Stimulated activated CD8-positive, alpha-beta memory T cell treated with anti-CD3 and anti-CD28 coated beads, Interleukin-15, amount 100 ng/mL, for 48 hours (primary cell): ENCODE measurements around the gene BMPR1B.
"Not testable (repeated sequence)": the region's sequence is repeated elsewhere in the genome, so short reads cannot be mapped to it uniquely, and the experiment has no call there.

Experiments
- DNase-seq, 2 donors: peaks; one replicate each; pipeline ENCODE4 v3.0.0-alpha.2; 2020; ENCODE audit warnings: low read depth in 2 of 2

Gene BMPR1B

DNA sequence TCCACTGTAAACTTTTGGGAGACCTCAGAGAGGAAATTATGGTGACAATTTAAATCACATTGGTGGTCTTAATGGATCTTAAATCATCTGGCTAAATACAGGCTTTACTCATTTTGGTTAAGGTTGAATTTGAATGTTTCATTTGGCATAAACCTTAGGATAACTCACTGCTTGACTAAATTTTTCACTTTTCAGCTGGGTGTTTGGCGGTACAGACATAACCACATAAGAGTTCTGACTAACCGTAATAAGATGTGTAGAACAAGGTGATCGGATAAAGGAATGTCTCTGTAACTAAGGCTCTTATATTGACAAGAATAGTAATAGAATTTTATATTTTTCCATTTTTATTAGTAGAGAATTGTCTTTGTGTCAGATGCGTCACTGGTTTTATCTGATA is 281.0 kb downstream of the BMPR1B start:
- DNase-seq: no peak

DNA sequence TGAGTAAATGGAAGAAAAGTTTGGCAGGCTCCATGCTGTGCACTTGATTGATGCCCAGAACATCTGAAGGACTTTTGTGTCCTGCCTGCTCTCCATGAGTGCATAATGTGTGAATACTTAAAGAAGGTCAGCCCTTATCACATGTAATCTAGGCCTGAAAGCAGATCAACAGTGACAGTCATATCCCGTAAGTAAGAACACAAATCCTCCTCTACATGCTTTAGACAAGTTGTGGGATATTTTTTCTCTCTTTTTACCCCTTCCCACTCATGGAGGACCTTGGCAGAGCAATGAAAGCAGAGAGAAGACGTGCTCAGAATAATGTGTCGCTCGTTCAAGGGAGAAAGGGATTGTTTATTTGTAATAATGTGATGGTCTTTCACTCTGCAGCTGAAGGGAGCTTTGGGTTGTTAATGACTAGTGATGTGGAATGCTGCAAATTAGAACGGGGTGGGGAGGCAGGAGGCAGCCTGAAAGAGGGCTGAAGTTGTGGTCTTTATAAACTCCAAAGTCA is 286.6 kb downstream of the BMPR1B start:
- DNase-seq: no peak

DNA sequence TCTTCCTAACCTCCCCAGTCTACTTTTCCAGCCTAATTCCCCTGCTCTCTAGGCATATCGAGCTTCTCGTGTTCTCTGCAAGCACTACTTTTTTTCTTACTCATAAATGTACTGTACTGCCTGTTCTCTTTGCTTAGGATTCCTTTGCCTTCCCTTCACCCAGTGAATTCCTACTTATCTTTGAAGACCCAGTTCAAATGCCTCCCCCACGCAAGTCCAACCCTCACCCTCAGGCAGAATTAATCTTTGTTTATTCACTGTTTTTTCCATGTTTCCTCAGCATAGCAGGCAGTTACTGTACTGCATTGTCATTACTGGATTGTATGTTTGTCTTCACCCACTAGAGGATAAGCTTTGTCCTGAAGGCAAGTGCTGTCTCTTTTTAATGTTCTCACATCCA is 287.7 kb downstream of the BMPR1B start:
- DNase-seq: no peak

DNA sequence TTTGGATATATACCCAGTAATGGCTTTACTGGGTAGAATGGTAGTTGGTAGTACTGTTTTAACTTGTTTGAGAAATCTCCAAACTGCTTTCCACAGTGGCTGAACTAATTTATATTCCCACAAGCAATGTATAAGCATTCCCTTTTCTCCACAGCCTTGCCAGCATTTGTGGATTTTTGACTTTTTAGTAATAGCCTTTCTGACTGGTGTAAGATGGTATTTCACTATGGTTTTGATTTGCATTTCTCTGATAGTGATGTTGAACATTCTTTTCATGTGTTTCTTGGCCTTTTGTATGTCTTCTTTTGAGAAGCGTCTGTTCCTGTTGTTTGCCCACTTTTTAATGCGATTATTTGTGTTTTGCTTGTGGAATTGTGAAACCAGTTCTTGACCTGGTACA is 290.5 kb downstream of the BMPR1B start:
- no peak for DNase-seq

DNA sequence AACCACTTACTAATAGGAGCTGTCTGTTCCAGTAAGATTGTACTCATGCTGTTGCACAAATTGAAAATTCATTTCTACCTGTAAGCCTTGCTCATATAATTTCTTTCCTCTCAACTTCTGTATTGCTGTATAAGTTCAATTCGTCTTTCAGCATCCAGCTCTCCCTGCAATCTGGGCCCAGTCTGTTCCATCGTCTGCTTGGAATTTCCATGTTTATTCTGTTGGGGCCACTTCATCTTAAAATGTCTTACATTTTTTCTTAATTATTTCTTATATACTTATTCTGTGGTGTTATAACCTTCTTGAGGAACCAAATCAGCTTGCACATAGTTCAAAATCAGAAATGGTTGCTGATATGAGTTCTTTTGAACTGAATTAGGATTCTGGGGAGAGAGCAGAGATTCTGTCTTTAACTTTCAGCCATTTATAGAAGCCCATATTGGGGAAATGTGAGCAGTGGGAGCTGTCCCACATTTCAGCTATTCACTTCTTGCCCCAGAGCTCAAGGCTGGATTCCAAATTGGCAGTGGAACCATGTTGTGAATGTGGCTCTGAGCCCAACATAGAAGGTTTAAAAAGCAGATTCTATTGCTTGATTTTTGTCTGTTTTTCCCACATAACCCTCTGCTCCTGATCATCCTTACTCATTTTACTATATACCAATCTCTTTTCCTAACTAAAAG is 291.9 kb downstream of the BMPR1B start:
- no peak for DNase-seq

DNA sequence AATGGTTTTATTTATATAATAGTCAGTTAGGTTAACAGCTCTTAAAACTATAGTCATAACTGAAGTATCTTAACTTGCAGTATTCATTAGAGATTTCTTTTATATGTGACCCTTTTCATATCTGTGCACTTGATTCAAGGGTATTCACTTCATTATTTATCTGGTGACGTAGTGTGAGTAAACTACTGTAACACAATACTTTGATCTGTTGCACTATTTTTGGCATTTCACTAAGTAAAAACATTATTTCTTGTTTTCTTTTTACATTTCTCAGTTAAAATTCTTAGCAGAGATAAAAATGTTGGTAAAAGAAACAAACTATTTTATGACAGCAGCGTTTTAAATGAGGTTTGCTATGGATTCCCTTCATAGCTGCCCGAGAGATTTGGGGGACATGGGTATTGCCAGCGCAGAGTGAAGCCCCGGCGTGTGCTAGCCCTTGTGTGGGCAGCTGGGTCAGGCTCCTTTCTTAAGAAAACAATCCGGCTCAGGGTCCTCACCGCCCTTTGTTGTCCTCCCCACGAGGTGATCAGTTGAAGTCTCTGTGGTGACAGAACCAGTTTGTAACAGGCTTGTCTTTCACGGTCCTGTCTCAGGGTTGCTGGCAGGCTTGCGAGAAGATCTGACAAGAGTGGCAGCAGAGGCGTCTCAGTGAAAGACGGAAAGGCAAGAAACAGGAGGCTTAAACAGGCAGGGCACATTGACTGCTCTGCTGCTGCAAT is 293.4 kb downstream of the BMPR1B start:
- DNase-seq: no peak

DNA sequence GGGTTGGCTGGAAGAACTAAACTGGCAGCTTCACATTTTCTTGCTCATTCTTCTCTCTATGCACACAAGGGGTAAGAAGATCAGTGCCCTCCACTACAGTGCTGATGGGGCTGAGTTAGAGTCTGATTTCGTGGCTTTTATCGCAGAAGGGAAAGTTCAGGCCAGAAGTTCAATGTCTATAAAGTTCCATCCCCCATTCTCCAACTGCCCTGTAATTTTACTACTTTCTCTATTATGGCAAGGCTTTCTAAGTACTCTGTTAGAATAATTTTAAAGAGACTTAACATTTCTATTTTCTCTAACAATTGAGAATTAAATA is 293.9 kb downstream of the BMPR1B start:
- DNase-seq: no peak

DNA sequence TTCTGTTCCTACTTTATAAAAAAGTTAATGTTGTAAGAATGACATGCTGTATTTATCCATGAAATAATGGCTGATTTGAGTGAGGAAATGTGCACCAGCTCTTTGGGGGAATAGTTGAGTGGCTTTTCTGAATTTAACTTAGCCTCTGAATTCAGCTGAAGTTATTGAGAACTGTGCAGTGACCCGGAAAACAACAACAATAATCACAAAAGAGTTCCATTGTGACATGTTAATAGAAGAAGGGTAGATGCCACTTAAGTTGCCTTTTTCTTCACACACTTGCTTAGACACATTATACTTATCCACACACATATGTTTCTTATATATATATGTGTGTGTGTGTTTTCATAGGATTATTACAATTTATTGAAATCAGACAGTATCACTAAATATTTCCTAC is 301.2 kb downstream of the BMPR1B start:
- DNase-seq: no peak

DNA sequence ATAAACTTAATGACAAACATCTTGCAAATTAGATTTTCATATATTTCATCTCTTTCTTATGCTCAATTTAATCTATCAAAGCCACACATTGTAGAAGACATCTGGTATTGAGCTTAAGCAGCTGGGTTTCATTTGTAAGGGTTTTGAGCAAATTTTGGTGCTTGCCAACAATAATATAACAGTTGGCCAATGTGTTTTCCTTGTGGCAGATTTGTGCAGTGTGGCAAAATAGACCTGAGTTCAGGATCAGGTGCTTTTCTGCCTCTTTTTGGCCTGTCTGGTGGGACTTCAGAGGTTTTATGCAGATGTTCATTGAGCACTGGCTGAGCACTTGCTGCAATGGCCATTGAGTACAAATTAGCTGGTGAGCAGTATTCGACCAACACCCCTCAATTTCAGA is 301.9 kb downstream of the BMPR1B start:
- no peak for DNase-seq

DNA sequence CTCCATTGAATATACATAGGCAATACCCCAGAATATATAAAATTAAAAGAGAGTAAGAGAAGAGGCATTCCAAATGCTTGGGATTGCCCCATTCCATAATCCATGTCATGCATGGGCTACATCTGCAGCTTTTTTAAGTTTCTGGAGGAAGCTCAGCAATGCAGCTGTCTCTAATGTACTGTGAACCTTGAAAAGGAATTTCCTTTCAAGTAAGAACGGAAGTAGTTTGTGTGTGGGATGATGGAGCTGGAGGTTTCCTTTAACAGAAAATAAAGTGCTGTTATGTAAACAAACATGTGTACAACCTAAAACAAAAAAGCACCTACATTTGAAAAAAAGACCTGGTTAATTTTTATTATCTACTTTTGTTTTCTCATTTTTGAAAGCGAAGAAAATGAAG is 303.5 kb downstream of the BMPR1B start:
- no peak for DNase-seq

DNA sequence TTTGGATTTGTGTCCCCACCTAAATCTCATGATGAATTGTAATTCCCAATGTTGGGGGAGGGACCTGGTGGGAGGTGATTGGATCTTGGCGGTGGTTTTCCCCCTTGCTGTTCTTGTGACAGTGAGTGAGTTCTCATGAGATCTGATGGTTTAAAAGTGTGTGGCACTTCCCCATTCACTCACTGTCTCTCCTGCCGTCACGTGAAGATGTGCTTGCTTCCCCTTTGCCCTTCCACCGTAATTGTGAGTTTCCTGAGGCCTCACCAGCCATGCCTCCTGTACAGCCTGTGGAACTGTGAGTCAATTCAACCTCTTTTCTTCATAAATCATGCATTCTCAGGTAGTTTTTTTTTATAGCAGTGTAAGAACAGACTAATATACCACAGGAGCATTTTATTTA is 304.0 kb downstream of the BMPR1B start:
- not testable (repeated sequence) for DNase-seq

DNA sequence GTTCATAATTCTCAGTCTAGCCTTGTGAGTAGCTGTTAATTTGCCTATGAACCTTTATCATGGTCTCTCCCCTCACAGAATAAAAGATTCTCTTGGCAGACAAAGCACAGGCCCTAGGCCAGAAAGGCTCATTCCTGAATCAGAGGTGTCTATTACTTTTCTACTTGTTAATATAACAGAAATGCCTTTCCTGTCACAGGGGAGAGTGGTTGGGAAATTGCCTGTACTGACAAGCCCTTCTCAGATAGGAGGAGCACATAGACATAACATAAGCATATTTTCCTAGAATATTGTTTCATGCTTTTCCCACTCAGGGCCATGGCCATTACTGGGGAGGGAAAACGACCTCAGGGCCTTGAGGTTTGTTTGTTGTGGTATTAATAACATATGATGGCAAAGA is 308.3 kb downstream of the BMPR1B start:
- no peak for DNase-seq

DNA sequence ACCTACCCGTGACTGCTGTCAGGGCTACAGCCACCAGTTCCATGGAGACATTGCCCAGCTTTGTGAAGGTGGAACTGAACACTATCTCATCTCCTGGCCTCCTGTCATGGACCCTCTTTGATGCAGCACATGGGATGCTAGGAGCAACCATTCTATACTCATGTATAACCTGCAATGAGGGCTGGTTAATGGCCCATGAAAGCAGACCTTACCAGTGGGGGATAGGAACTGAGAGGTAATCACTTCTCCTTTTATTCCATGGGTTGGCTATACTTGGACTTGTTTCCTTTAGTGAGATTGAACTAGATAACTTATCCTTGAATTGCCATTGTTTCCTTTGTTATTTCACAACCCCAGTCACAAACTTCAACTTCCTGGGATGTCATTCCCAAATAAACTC is 310.6 kb downstream of the BMPR1B start:
- DNase-seq: no peak

DNA sequence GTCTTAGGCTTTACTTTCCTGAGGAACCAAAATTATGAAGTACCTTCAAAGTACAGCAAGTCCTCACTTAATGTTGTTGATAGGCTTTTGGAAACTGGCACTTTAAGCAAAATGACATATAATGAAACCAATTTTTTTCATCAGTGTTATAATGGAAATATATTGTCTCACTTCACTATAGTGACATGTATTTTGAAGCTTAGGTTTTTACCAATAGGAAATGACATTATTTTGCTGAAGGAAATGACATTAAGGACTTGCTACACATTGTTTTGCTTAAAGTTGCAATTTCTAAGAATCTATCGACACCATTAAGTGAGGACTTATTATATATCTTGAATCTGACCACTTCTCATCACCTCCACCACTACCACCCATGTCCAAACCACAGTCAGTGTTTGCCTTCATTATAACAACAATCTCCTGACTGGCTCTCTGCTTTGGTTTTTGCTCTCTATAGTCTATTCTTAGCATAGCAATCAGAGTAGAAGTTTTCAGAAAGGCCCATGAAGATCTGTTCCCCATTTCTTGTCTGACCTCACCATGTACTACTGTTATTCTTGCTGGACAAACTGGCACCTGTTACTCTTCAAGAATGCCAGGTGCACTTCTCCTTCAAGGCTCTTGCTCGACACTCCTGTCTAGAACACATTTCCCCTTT is 311.2 kb downstream of the BMPR1B start:
- DNase-seq: no peak

DNA sequence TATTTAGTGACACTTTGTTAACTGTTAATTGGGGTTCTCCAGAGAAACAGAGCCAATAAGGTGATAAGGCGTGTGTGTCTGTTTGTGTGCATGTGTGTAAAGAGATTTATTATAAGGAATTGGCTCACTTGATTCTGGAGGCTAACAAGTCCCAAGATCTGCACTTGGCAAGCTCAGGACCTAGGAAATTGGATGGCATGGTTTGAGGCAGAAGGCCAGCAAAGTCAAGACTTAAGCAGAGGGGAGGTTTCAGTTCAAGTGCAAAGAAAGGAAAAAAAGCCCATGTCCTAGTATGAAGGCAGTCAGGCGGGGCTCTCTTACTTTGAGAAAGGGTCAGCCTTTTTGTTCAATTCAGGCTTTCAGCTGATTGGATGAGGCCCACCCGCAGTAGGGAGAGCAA is 314.1 kb downstream of the BMPR1B start:
- no peak for DNase-seq

DNA sequence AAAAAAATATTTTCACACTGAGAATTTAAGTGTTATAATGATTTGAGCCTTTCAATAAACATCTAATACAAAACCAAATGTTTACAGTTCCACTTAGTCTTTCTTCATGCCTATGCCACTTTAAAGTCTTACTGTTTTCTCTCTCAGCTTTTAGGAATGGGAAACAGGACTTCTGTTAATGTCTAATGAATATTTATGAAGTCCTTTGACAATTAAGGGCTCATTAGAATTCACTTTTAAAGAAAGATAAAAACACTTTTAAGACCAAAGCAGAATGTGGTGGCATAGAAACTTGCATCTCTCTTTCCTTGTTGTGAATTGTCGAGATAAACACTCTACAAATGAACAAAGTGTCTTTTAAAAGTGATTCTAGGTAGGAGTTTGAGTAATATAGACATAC is 315.9 kb downstream of the BMPR1B start:
- DNase-seq: no peak

DNA sequence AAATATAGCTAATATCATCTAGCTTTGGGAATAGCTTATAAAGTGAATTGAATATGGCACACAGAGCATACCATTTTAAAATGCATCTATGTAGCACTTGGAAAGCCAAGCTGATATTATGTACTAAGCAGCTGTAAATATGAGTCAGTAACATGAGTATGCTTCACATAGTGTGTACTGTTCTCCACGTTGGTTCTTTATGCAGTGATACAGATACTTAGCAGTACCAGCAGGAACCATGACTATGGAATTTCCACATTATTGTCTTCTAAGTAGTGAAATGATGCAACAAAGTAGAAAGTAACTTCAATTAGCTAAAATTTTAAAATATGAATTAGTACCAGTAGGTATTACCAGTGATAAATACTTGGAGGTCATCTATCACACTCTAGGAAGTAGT is 320.1 kb downstream of the BMPR1B start:
- DNase-seq: no peak

DNA sequence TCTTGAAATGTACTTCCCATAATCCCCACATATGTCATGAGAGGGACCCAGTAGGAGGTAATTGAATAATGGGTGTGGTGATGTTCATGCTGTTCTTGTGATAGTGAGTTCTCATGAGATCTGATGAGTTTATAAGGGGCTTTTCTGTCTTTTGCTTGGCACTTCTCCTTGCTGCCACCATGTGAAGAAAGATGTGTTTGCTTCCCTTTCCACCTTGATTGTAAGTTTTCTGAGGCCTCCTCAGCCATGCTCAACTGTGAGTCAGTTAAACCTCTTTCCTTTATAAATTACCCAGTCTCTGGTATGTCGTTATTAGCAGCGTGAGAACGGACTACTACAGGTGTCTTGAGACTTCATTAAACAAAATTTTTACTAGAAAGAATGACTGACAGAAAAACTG is 323.2 kb downstream of the BMPR1B start:
- no peak for DNase-seq

DNA sequence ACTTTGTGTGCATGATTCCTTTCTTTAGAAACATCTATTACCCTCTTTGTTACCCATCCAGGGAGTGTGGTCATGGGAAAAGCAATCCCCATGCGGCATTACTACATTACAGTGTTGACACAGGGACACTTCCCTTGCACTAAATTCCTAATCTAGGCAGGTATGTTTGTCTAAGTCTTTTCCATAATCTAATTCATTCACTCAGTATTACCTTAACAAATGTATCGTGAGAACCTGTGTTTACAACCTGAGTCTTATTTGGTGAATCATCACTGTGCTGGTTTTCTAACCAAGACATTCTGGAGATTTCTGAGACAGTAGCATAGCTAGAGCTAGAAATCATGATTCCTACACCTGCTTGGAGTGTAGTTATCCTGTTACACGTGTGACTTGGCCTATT is 326.8 kb downstream of the BMPR1B start:
- no peak for DNase-seq

DNA sequence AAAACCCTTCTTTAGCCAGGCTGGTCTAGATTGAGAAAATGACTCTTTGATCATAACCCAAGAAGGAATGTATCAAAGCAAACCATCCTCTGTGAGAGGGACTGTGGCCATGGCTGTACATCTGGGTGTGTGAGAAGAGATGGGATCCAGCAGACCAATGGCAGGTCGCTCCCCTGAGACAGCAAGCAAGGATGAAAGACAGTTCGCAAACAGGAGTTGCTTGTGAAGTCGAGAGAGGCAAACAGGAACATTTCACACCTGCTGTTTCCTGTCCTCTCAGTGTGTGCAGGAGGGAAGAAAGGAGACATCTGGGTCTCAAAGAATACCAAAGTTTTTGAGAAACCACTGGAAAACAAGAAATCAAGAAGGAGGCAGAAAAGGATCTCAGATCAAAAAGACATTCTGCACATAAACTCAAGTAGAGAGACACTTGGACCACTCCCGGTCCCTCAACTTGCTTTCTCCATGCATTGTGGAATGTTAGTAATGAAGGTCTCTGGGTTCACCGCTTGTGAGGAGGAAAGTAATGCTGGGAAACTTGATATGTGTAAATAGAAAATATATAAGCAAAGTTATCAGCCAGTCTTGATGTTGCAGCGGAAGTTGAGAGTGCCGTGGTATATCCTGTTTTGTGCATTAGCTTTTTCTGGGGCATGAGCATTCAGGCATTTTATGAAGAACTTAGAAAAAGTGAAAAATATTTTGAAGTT is 327.5 kb downstream of the BMPR1B start:
- DNase-seq: no peak

DNA sequence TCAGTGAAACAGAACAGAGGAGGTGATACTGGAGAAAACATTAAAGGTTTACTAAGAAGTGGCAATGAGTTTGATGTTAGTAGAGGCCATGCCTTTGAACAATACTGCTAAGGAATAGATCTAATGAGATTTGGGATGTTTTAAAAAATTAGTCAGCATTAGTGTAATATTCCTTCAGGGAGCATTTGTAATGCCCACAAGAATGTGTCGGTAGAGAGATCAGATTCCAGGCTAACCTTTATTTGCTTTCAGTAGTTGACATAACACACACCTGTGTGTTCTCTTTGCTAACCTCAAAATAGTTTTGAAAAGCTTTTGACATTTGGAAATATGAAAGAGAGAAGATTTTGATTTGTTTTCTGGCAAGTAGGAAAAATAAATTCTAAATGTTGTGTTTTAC is 328.8 kb downstream of the BMPR1B start:
- no peak for DNase-seq

DNA sequence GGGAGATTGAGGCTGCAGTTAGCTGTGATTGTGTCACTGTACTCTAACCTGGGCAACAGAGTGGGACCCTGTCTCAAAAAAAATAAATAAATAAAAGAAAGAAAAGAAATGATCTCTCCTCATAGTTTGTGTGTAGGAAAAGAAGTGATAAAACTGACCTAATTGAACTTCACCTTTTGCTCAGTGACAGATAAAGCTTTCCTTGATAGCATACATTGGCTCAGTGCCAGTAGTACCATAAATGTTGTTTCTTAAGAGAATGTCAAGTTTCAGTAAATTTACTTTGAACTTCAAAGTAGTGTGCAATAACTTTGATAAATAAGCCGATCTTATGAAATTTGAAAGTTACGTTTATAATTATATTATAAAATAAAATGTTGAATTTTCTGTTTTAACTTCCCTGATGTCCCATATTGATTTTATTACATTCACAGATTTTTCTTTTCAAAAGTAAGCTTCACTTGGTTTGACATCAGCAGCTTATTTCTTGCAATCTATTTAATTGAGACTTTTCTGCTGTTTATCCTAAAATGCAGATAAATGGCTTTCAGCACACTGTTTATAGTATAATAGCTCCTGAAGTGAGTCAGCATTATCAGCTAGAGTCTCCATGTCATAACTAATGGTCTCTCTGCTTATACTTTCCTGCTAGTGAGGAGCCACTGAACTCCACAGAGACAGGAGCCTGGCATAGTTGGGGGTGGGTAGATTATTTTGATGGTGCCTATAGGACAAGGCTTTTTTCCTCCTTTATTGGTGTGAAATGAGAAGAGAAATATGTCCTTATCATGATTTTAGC is 330.1 kb downstream of the BMPR1B start:
- no peak for DNase-seq
